ENCODE results near the gene UMODL1. TPM values are rescaled to one million over a fixed set of nuclear protein-coding genes. Genes with fewer than 3 reads are reported as not detected.

Gene UMODL1
- total and polyA plus RNA-seq, 12 donors = 0.10 to 0.79 (median 0.17) TPM; not detected in 9

GRCh38 chr21:42025376-42026081 is 45.6 kb upstream of the UMODL1 start:
- Histone ChIP-seq H3K4me3 (no peak overlapping the region), H3K27ac (peak overlapping the region in 4 of 5 donors; percentile 40 to 94 (median 62)), H3K27me3 (no peaks in the 10 kb centered on the region), H3K36me3 (replicated peaks in 1 of 2) (no peaks in the 10 kb centered on the region), H3K9me3 (replicated peaks in 1 of 3) (no peaks in the 10 kb centered on the region), H3K4me1 (replicated peaks in 1 of 2) (peaks cover 4 to 11% of the 10 kb centered on the region in 2 donors)
- 27 to 44% (median 34%) methylated on average over 9 to 12 of the region's 12 CpGs for WGBS, 4 donors
- DNase-seq = peak; percentile 74 to 92 (median 90)
- intact Hi-C loops (cut with DNase I) = no loop called here
- TF ChIP-seq POLR2A (IDR thresholded peaks at IDR 0.05) (peak in 1 of 2 donors; percentile 35), CTCF (IDR thresholded peaks at IDR 0.05) (no peak)

- Histone ChIP-seq H3K27ac (peak overlapping the region in 4 of 5 donors; percentile 40 to 94 (median 62)), H3K27me3 (no peaks in the 10 kb centered on the region), H3K4me1 (replicated peaks in 1 of 2) (peaks cover 4 to 11% of the 10 kb centered on the region in 2 donors), H3K4me3 (no peak overlapping the region), H3K9me3 (replicated peaks in 1 of 3) (no peaks in the 10 kb centered on the region), H3K36me3 (replicated peaks in 1 of 2) (no peaks in the 10 kb centered on the region)
- DNase-seq = peak in 3 of 7 donors; percentile 36 to 66 (median 45)
- no peak for TF ChIP-seq CTCF (IDR thresholded peaks at IDR 0.05)
- TF ChIP-seq POLR2A (IDR thresholded peaks at IDR 0.05) = no peak
- WGBS, 4 donors = 56 to 79% (median 67%) methylated on average over 7 to 9 of the region's 9 CpGs
- intact Hi-C loops (cut with DNase I) = no loop called here
These were observed 45.1 kb upstream of the UMODL1 start for GRCh38 chr21:42026082-42026435.

GRCh38 chr21:42027085-42027821 is 43.9 kb upstream of the UMODL1 start:
- intact Hi-C loops (cut with DNase I) = no loop called here
- Histone ChIP-seq H3K4me1 (replicated peaks in 1 of 2) (peaks cover 4 to 11% of the 10 kb centered on the region in 2 donors), H3K27me3 (no peaks in the 10 kb centered on the region), H3K36me3 (replicated peaks in 1 of 2) (no peaks in the 10 kb centered on the region), H3K4me3 (no peak overlapping the region), H3K9me3 (replicated peaks in 1 of 3) (no peaks in the 10 kb centered on the region), H3K27ac (peak overlapping the region in 1 of 5 donors; percentile 49)
- TF ChIP-seq CTCF (IDR thresholded peaks at IDR 0.05) (no peak), POLR2A (IDR thresholded peaks at IDR 0.05) (no peak)
- WGBS, 4 donors = 89 to 95% (median 92%) methylated on average over 6 of the region's 6 CpGs
- DNase-seq = no peak

Measured in adrenal gland (tissue), 12 donors.